CMK (cell line): ENCODE measurements around the gene GOLPH3L.
"Not testable (repeated sequence)": the region's sequence is repeated elsewhere in the genome, so short reads cannot be mapped to it uniquely, and the experiment has no call there.

Source experiments
- DNase-seq: peaks from one replicate; pipeline ENCODE4 v3.0.0-alpha.2; 2010; ENCODE audit warnings: low read depth

GOLPH3L gene

GRCh38 chr1:150615346-150616201, 81.4 kb downstream of the GOLPH3L start:
- DNase-seq, result no peak

- no peak for DNase-seq
Measured at GRCh38 chr1:150613061-150613920, 83.7 kb downstream of the GOLPH3L start.

- no peak for DNase-seq
Measured at GRCh38 chr1:150612014-150612345, 85.0 kb downstream of the GOLPH3L start.

- DNase-seq, result no peak
Measured at GRCh38 chr1:150610576-150610975, 86.4 kb downstream of the GOLPH3L start.

GRCh38 chr1:150609732-150610131, 87.2 kb downstream of the GOLPH3L start:
- DNase-seq, result no peak

- DNase-seq, result no peak
Measured at GRCh38 chr1:150606463-150607142, 90.4 kb downstream of the GOLPH3L start.

- not testable (repeated sequence) for DNase-seq
Measured at GRCh38 chr1:150605451-150605731, 91.6 kb downstream of the GOLPH3L start.

GRCh38 chr1:150604226-150604588, 92.7 kb downstream of the GOLPH3L start:
- no peak for DNase-seq

- DNase-seq, result no peak
Measured at GRCh38 chr1:150603711-150604110, 93.2 kb downstream of the GOLPH3L start.

- not testable (repeated sequence) for DNase-seq
Measured at GRCh38 chr1:150602372-150602771, 94.6 kb downstream of the GOLPH3L start.

GRCh38 chr1:150601540-150601939, 95.4 kb downstream of the GOLPH3L start:
- no peak for DNase-seq

- DNase-seq, result not testable (repeated sequence)
Measured at GRCh38 chr1:150598346-150598745, 98.6 kb downstream of the GOLPH3L start.

GRCh38 chr1:150596976-150597375, 100.0 kb downstream of the GOLPH3L start:
- no peak for DNase-seq
